ENCODE data around the gene MAD1L1.

- TF ChIP-seq POLR2A (IDR thresholded peaks at IDR 0.05), result no peak
- no peak for TF ChIP-seq CTCF (IDR thresholded peaks at IDR 0.05)
- TF ChIP-seq EP300 (IDR thresholded peaks at IDR 0.05), result no peak
Observed at GRCh38 chr7:1848013-1848640, 384.6 kb downstream of the MAD1L1 start.
